Fibroblast of skin of left quadriceps (primary cell): ENCODE data around the gene TMEM116.

Experiments
- DNase-seq, 2 experiments: peaks; one replicate each; pipeline ENCODE4 v3.0.0-alpha.2; 2013; ENCODE audit warnings: low read depth in 2 of 2

TMEM116 gene

DNA sequence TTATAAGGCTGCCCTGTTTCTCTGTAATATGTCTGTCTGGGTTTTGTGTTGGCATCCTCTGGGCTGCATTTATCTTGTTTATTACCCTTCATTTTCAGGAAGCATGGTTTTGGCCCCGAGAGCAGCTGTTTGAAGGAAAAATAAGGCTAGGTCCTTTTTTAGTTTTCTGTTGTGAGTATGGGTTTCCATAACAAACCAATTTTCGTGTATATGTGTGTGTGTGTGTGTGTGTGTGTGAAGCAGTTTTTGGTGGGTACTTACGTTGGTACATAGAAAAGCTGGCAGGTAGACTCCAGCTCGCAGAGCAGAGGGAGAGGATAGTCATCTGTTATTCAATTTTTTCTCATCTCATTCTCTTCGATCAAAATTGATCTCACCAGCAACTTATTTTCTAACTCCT lies 118.4 kb downstream of the TMEM116 start:
- DNase-seq = no peak

DNA sequence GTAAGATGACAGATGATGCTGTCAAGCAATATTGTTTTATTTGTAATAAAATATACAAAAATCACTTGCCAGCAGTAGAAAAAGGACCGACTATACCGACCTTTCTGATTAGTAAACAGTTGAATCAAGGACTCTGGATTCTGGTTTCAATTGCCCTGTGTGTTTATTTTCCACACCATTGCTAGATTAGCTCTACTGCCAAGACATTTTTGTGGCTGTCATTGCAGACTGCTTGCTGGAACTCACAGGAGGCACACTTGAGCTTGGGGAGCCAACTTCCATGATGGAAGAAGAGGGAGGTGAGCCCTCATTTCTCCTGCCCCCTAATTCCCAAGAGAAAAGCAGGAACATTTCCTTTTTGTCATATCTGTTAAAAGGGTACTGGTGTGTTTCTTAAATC lies 119.7 kb downstream of the TMEM116 start:
- DNase-seq = no peak

DNA sequence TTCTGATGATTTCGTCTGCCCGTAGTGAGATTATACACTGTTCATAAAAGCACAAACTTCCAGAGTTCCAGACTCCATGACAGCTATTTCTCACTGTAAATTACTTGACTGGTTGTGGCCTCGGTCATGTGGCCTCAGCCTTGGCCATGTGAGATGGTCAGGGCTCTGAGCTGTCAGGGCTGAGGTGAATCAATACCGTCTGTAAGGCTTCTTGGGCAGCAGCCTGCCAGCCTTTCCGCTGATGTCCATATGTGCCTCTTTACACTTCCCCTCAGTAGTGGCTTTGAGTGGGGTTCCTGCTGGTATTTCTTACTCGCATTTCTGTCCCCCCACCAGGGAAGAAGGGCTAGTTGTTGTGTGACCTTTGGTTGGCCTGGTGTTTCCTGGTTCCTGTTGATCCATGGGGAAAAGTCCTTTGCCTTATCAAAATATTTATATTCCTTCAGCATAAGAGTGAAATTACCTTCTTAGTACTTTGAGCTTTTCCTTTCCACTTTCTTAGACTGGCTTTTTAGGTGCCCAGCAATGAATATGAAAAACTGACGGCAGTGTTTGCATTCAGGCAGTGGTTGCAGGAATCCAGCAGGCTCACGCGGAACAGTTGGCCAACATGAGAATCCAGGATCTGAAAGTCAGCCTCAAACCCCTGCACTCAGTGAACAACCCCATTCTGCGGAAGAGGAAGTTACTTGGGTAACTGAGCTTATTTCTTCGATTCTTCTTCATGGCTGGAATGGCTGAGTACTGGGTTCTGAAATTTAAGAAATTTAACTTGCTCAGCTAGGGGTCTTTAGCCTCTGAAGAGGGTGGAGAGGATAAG lies 124.8 kb downstream of the TMEM116 start:
- no peak for DNase-seq

DNA sequence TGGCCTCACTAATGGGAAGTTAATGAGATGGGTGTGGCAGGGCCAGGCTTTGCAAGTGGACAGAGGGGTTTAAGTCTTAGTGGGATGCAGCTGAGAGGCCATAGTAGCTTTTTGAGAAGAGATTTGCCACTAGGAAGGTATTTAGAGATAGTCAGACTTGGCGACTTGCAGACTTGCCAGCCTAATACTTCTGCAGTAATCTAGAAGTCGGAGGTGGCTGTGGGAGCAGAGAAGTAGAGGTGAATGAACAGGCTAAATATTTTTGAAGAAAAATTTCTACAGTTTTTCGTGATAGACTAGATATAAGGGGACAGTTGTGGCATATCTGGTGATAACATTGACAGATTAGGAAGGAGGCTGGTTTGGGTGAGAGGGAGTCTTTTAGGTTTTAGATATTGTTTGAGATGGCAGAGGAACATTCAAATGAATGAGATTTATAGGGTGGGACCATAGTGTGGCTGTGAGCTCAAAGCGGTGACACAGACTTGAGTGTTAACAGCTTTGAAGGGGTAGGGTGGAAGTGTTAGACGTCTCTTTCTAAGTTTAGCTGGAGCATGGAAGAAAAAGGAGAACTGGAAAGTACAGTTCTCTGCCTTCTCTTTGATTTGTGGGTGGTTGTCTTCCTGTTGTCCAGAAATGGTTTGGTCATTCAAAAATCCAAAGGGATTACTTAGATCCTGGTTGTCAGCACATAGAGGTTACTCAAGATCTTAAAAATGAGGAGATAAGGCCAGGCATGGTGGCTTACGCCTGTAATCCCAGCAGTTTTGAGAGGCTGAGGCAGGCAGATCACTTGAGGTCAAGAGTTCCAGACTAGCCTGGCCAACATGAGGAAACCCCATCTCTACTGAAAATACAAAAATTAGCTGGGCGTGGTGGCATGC lies 126.1 kb downstream of the TMEM116 start:
- DNase-seq = no peak

DNA sequence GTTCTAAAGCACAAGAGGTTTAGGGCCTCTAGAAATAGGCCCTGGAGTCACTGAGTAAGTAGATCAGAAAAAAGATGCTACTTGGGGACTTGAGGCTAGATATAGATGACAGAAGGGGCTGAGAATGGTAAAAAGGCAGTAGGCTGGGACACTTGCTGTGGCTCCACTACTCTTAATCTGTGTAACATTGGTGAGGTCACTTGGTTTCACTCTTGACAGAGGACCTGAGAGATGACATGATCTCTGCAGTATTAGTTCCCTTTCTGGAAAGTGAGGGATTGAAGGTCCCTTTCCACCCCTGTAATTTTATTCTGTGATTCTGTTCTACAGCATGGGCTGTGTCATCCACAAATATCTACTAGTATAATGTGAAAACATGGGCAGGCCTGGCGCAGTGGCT lies 131.2 kb downstream of the TMEM116 start:
- no peak for DNase-seq
